ENCODE measurements around the gene MYO18B. TPM values are rescaled to one million over a fixed set of nuclear protein-coding genes. Genes with fewer than 3 reads are reported as not detected.

The MYO18B gene
- total RNA-seq, 2 experiments from 2014 or later, result 0.11 to 0.22 TPM

DNA sequence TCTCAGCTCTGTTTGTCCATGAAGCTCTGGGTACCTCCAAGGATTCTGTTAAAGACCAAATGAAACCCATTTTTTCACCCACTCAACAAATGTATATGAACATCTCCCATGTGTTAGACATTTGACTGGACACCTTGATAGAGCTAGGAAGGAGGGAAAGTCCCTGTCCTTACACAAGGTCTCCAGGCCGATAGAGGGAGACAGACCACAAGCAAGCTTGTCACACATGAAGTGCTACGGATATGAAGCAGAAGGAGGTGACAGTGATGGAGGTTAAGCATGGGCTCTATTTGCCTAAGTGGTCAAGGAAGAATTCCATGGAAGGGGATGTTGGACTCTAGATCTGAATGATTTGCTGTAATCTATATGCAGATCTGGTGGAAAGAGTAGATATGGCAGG, 138.5 kb downstream of the MYO18B start:
- no peaks in the 10 kb centered on the region for H3K36me3 ChIP-seq (ENCODE audit: insufficient read depth, low read length)
- CTCF ChIA-PET, result no interaction called here
- no peak overlapping the region for H3K27ac ChIP-seq (ENCODE audit: low read depth in 1 of 2, low read length in 2 of 2)
- H3K27me3 ChIP-seq (ENCODE audit: control insufficient read depth in 1 of 2, insufficient read depth in 2 of 2, low read length in 2 of 2), result no peaks in the 10 kb centered on the region
- intact Hi-C loops (cut with DNase I, micrococcal nuclease), result no loop called here
- DNase-seq (no peak), ATAC-seq (ENCODE audit: poor library complexity) (no peak)
- H3K27ac Mint-ChIP-seq, result no peak overlapping the region
- H3K4me3 ChIP-seq (ENCODE audit: low read length), result no peak overlapping the region
- H3K9me3 ChIP-seq (ENCODE audit: control insufficient read depth in 1 of 2, insufficient read depth in 1 of 2, low read length in 2 of 2), result no peaks in the 10 kb centered on the region
- H3K27me3 Mint-ChIP-seq, result peaks cover 42% of the 10 kb centered on the region
- TF ChIP-seq, protein P1, sequence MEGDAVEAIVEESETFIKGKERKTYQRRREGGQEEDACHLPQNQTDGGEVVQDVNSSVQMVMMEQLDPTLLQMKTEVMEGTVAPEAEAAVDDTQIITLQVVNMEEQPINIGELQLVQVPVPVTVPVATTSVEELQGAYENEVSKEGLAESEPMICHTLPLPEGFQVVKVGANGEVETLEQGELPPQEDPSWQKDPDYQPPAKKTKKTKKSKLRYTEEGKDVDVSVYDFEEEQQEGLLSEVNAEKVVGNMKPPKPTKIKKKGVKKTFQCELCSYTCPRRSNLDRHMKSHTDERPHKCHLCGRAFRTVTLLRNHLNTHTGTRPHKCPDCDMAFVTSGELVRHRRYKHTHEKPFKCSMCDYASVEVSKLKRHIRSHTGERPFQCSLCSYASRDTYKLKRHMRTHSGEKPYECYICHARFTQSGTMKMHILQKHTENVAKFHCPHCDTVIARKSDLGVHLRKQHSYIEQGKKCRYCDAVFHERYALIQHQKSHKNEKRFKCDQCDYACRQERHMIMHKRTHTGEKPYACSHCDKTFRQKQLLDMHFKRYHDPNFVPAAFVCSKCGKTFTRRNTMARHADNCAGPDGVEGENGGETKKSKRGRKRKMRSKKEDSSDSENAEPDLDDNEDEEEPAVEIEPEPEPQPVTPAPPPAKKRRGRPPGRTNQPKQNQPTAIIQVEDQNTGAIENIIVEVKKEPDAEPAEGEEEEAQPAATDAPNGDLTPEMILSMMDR (IDR thresholded peaks at IDR 0.05), result no peak
- no peaks in the 10 kb centered on the region for H3K36me3 Mint-ChIP-seq (ENCODE audit: low read depth)
- no peaks in the 10 kb centered on the region for H3K9me3 Mint-ChIP-seq
- no peaks in the 10 kb centered on the region for H3K4me1 Mint-ChIP-seq (ENCODE audit: low read depth)
- POLR2A ChIA-PET, result no interaction called here
- H3K4me1 ChIP-seq (ENCODE audit: insufficient read depth, low read length), result no peaks in the 10 kb centered on the region
- no peak overlapping the region for H3K4me3 Mint-ChIP-seq

DNA sequence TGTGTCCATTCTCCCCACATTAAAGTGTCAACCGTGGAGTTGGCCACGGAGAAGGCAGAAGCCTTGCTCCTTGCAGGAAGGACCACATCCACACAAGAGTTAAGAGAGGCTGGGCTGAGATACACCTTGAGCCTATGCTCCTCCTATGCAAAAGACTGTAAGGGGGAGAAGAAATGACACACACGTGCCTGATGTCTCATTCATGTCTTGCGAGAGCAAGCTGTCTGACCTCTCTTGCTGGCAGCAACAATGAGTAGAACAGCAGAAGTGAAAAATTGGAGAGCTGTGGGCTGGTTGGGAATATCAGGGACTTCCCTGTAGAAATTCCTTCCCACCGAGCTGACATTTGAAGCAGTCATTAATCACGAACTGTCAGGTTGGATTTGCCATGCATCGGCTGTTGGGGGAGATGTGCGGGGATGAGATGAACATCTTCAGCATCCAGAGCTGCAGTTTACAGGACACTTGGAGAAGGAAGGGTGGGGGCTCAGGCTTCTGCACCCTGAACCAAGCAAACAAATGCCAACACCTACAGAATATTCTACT, 139.3 kb downstream of the MYO18B start:
- CTCF ChIA-PET, result no interaction called here
- DNase-seq (no peak), ATAC-seq (ENCODE audit: poor library complexity) (no peak)
- POLR2A ChIA-PET, result no interaction called here
- Mint-ChIP-seq H3K27me3 (peaks cover 40% of the 10 kb centered on the region), H3K9me3 (no peaks in the 10 kb centered on the region), H3K36me3 (ENCODE audit: low read depth) (no peaks in the 10 kb centered on the region), H3K4me3 (no peak overlapping the region), H3K27ac (no peak overlapping the region), H3K4me1 (ENCODE audit: low read depth) (no peaks in the 10 kb centered on the region)
- no peaks in the 10 kb centered on the region for H3K4me1 ChIP-seq (ENCODE audit: insufficient read depth, low read length)
- no peaks in the 10 kb centered on the region for H3K36me3 ChIP-seq (ENCODE audit: insufficient read depth, low read length)
- H3K27ac ChIP-seq (ENCODE audit: low read depth in 1 of 2, low read length in 2 of 2), result no peak overlapping the region
- no peaks in the 10 kb centered on the region for H3K27me3 ChIP-seq (ENCODE audit: control insufficient read depth in 1 of 2, insufficient read depth in 2 of 2, low read length in 2 of 2)
- H3K4me3 ChIP-seq (ENCODE audit: low read length), result no peak overlapping the region
- TF ChIP-seq, protein P1 (IDR thresholded peaks at IDR 0.05), result no peak
- intact Hi-C loops (cut with DNase I, micrococcal nuclease), result no loop called here
- H3K9me3 ChIP-seq (ENCODE audit: control insufficient read depth in 1 of 2, insufficient read depth in 1 of 2, low read length in 2 of 2), result no peaks in the 10 kb centered on the region

DNA sequence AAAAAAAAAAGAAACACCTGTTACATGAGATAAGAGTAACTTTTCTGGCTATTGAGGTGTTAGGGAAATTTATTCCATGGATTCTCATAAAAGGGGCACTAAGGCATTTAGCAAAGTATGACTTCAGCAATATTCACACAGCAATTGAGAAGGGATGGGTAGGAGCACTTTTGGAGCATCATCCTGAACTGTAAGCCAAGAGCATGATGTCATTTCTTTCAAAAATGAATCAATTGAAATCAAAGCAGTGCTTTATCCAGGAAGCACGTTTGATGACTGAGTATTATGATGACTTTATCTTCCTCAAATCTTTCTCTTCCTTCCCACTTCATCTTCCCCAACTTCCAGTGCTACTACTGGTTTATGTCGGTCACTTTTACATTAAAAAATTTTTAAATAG, 140.4 kb downstream of the MYO18B start:
- no peaks in the 10 kb centered on the region for H3K9me3 Mint-ChIP-seq
- no peaks in the 10 kb centered on the region for H3K4me1 Mint-ChIP-seq (ENCODE audit: low read depth)
- no peaks in the 10 kb centered on the region for H3K36me3 Mint-ChIP-seq (ENCODE audit: low read depth)
- H3K4me1 ChIP-seq (ENCODE audit: insufficient read depth, low read length), result no peaks in the 10 kb centered on the region
- TF ChIP-seq, protein P1 (IDR thresholded peaks at IDR 0.05), result no peak
- DNase-seq (no peak), ATAC-seq (ENCODE audit: poor library complexity) (no peak)
- no peaks in the 10 kb centered on the region for H3K36me3 ChIP-seq (ENCODE audit: insufficient read depth, low read length)
- H3K4me3 ChIP-seq (ENCODE audit: low read length), result no peak overlapping the region
- H3K27me3 ChIP-seq (ENCODE audit: control insufficient read depth in 1 of 2, insufficient read depth in 2 of 2, low read length in 2 of 2), result no peaks in the 10 kb centered on the region
- H3K9me3 ChIP-seq (ENCODE audit: control insufficient read depth in 1 of 2, insufficient read depth in 1 of 2, low read length in 2 of 2), result no peaks in the 10 kb centered on the region
- no peak overlapping the region for H3K4me3 Mint-ChIP-seq
- ChIA-PET POLR2A (no interaction called here), CTCF (no interaction called here)
- intact Hi-C loops (cut with DNase I, micrococcal nuclease), result no loop called here
- peaks cover 39% of the 10 kb centered on the region for H3K27me3 Mint-ChIP-seq
- H3K27ac Mint-ChIP-seq, result no peak overlapping the region
- H3K27ac ChIP-seq (ENCODE audit: low read depth in 1 of 2, low read length in 2 of 2), result no peak overlapping the region

All from CD4-positive, alpha-beta T cell (primary cell).